Suprapubic skin (tissue), 4 donors: ENCODE measurements around the gene LDAH. TPM values are rescaled to one million over a fixed set of nuclear protein-coding genes. Genes with fewer than 3 reads are reported as not detected.

Experiments
- DNase-seq, 2 donors: peaks; one replicate each; pipeline ENCODE4 v3.0.0-alpha.2; 2019; ENCODE audit warnings: low spot score in 2 of 2
- H3K27ac ChIP-seq: fragments of 200-600 bp; sonication (generic); one replicate; pipeline ENCODE4 v1.5.1; 2019
- H3K27me3 ChIP-seq: fragments of 200-600 bp; sonication (generic); one replicate; pipeline ENCODE4 v1.5.1; 2019
- H3K36me3 ChIP-seq: fragments of 200-600 bp; sonication (generic); one replicate; pipeline ENCODE4 v1.5.1; 2019
- H3K4me1 ChIP-seq: fragments of 200-600 bp; sonication (generic); one replicate; pipeline ENCODE4 v1.5.1; 2019
- H3K4me3 ChIP-seq: fragments of 200-600 bp; sonication (generic); one replicate; pipeline ENCODE4 v1.5.1; 2019; ENCODE audit warnings: mild to moderate bottlenecking
- H3K9me3 ChIP-seq: fragments of 200-600 bp; sonication (generic); one replicate; pipeline ENCODE4 v1.5.1; 2019
- CTCF ChIP-seq, 2 donors: fragments of 200-600 bp in 1 of 2; fragments of 450-650 bp in 1 of 2; sonication (generic) in 1 of 2; IDR thresholded peaks; one replicate each; pipeline ENCODE4 v1.5.1; 2016 to 2019; ENCODE audit warnings: antibody characterized with exemption in 2 of 2, mild to moderate bottlenecking in 1 of 2, moderate library complexity in 1 of 2
- EP300 ChIP-seq: sonication (generic); formaldehyde crosslinking; IDR thresholded peaks from one replicate; pipeline ENCODE4 v1.6.1; 2017; ENCODE audit warnings: antibody characterized with exemption
- POLR2A ChIP-seq, 2 donors: fragments of 450-650 bp; IDR thresholded peaks; one replicate each; pipeline ENCODE4 v1.6.1; 2017; ENCODE audit warnings: antibody characterized with exemption in 2 of 2, mild to moderate bottlenecking in 2 of 2, moderate library complexity in 2 of 2
- POLR2AphosphoS5 ChIP-seq, 3 donors: sonication (generic); formaldehyde crosslinking; IDR thresholded peaks; one replicate each; pipeline ENCODE4 v1.6.1; 2017; ENCODE audit warnings: antibody characterized with exemption in 3 of 3
- WGBS: methylation state at CpG from one replicate; pipeline ENCODE4 v1.1.5; 2018; 5-methylcytosine and 5-hydroxymethylcytosine counted together
- total RNA-seq, 4 donors: library from RNA; depleted of rRNA; stranded (reverse); fragments of >200 nt; gene quantifications; one replicate each; pipeline ENCODE4 v1.1.0, GENCODE V29; 2016

LDAH gene
- total RNA-seq, 4 donors from 2014 or later: 9.0 to 15.5 (median 10.4) TPM

GRCh38 chr2:20675701-20676352 is 147.1 kb downstream of the LDAH start:
- H3K4me1 ChIP-seq: peaks cover 19% of the 10 kb centered on the region

GRCh38 chr2:20674974-20675679 is 147.8 kb downstream of the LDAH start:
- Histone ChIP-seq H3K27ac (no peak overlapping the region), H3K9me3 (no peaks in the 10 kb centered on the region)
- 60% methylated on average over 10 of the region's 16 CpGs for WGBS

More at GRCh38 chr2:20675701-20676352, 147.1 kb downstream of the LDAH start:
- 92% methylated on average over 3 of the region's 6 CpGs for WGBS
- no peak for DNase-seq
- no peaks in the 10 kb centered on the region for H3K36me3 ChIP-seq
- no peak overlapping the region for H3K4me3 ChIP-seq
- H3K9me3 ChIP-seq: no peaks in the 10 kb centered on the region
- H3K27me3 ChIP-seq: peaks cover 44% of the 10 kb centered on the region
- no peak overlapping the region for H3K27ac ChIP-seq
- TF ChIP-seq POLR2A (IDR thresholded peaks at IDR 0.05): no peak
- TF ChIP-seq POLR2AphosphoS5 (IDR thresholded peaks at IDR 0.05): no peak
- TF ChIP-seq EP300: no peak
- TF ChIP-seq CTCF (IDR thresholded peaks at IDR 0.05): no peak

GRCh38 chr2:20674309-20674965 is 148.5 kb downstream of the LDAH start:
- no peak for TF ChIP-seq EP300
- no peak for TF ChIP-seq POLR2AphosphoS5 (IDR thresholded peaks at IDR 0.05)
- no peak for TF ChIP-seq CTCF (IDR thresholded peaks at IDR 0.05)
- no peak for TF ChIP-seq POLR2A (IDR thresholded peaks at IDR 0.05)
- WGBS: 87% methylated on average over 11 of the region's 11 CpGs
- H3K27me3 ChIP-seq: peaks cover 58% of the 10 kb centered on the region
- no peaks in the 10 kb centered on the region for H3K9me3 ChIP-seq
- no peak for DNase-seq
- no peak overlapping the region for H3K27ac ChIP-seq
- peaks cover 25% of the 10 kb centered on the region for H3K4me1 ChIP-seq
- no peaks in the 10 kb centered on the region for H3K36me3 ChIP-seq
- H3K4me3 ChIP-seq: no peak overlapping the region

More at GRCh38 chr2:20674974-20675679, 147.8 kb downstream of the LDAH start:
- TF ChIP-seq EP300: no peak
- no peak for TF ChIP-seq POLR2AphosphoS5 (IDR thresholded peaks at IDR 0.05)
- TF ChIP-seq CTCF (IDR thresholded peaks at IDR 0.05): no peak
- TF ChIP-seq POLR2A (IDR thresholded peaks at IDR 0.05): no peak
- H3K36me3 ChIP-seq: no peaks in the 10 kb centered on the region
- H3K27me3 ChIP-seq: peaks cover 51% of the 10 kb centered on the region
- peaks cover 25% of the 10 kb centered on the region for H3K4me1 ChIP-seq
- DNase-seq: no peak
- no peak overlapping the region for H3K4me3 ChIP-seq

- Histone ChIP-seq H3K4me3 (no peak overlapping the region), H3K4me1 (peaks cover 25% of the 10 kb centered on the region), H3K36me3 (no peaks in the 10 kb centered on the region), H3K27ac (no peak overlapping the region), H3K9me3 (no peaks in the 10 kb centered on the region), H3K27me3 (peaks cover 64% of the 10 kb centered on the region)
- no peak for DNase-seq
- TF ChIP-seq CTCF (IDR thresholded peaks at IDR 0.05): no peak
- no peak for TF ChIP-seq POLR2AphosphoS5 (IDR thresholded peaks at IDR 0.05)
- no peak for TF ChIP-seq EP300
- TF ChIP-seq POLR2A (IDR thresholded peaks at IDR 0.05): no peak
- 75% methylated on average over 5 of the region's 5 CpGs for WGBS
Observed at GRCh38 chr2:20673686-20674308, 149.1 kb downstream of the LDAH start.
